Bronchial epithelial cell (primary cell): Measurements from ENCODE around the gene STARD5. TPM values are rescaled to one million over a fixed set of nuclear protein-coding genes. Genes with fewer than 3 reads are reported as not detected.

Experiments
- DNase-seq: peaks from one replicate; pipeline ENCODE4 v3.0.0-alpha.2; 2010; ENCODE audit warnings: low read depth
- FAIRE-seq: peaks from 2 replicates; lab custom pipeline; 2011; peaks lifted over from hg19 to GRCh38; lab: Jason Lieb, UNC
- H3K27me3 ChIP-seq: 2 replicates; pipeline ENCODE4 v1.5.1; 2011; ENCODE audit warnings: low read length; ENCODE audit not compliant: control insufficient read depth, insufficient read depth
- H3K36me3 ChIP-seq: 2 replicates; pipeline ENCODE4 v1.5.1; 2011; ENCODE audit warnings: low read length; ENCODE audit not compliant: control insufficient read depth, insufficient read depth
- H3K4me3 ChIP-seq: 2 replicates; pipeline ENCODE4 v1.5.1; 2011; ENCODE audit warnings: mild to moderate bottlenecking, low read depth, low read length, control low read depth
- total RNA-seq: library from RNA; depleted of rRNA; stranded (reverse); fragments of >200 nt; gene quantifications from 2 replicates; pipeline ENCODE4 v1.2.1, GENCODE V29; 2014
- TF ChIP-seq, protein P1 (sequence below): IDR thresholded peaks from 2 replicates; pipeline ENCODE4 v1.5.1; 2011; ENCODE audit warnings: mild to moderate bottlenecking, moderate library complexity, low read length, control low read depth, inconsistent platforms; ENCODE audit not compliant: insufficient read depth, severe bottlenecking

The STARD5 gene
- total RNA-seq, 1 donor from 2014 or later, result 5.0 TPM

DNA sequence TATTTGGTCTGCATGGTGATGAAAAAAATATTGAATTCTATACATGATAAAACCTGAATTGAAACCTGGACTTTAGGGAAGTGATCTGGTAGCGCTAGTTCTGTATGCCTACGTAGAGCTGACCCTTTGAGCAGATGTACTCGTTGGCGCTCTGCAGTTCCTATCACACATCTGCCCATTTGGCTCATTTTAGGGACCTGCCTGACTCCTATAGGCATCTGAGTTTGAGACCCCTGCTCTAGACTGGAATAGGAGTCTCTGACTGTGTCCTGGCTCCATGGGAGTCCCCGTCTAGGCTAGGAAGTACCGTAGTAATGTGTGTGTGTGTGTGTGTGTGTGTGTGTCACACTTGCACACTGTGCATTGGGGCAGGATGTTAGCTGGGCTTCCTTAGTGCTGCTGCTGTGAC, 21.2 kb downstream of the STARD5 start:
- DNase-seq (no peak), FAIRE-seq (no peak)
- no peaks in the 10 kb centered on the region for H3K27me3 ChIP-seq
- TF ChIP-seq, protein P1, sequence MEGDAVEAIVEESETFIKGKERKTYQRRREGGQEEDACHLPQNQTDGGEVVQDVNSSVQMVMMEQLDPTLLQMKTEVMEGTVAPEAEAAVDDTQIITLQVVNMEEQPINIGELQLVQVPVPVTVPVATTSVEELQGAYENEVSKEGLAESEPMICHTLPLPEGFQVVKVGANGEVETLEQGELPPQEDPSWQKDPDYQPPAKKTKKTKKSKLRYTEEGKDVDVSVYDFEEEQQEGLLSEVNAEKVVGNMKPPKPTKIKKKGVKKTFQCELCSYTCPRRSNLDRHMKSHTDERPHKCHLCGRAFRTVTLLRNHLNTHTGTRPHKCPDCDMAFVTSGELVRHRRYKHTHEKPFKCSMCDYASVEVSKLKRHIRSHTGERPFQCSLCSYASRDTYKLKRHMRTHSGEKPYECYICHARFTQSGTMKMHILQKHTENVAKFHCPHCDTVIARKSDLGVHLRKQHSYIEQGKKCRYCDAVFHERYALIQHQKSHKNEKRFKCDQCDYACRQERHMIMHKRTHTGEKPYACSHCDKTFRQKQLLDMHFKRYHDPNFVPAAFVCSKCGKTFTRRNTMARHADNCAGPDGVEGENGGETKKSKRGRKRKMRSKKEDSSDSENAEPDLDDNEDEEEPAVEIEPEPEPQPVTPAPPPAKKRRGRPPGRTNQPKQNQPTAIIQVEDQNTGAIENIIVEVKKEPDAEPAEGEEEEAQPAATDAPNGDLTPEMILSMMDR, result no peak
- no peaks in the 10 kb centered on the region for H3K36me3 ChIP-seq
- no peak overlapping the region for H3K4me3 ChIP-seq

DNA sequence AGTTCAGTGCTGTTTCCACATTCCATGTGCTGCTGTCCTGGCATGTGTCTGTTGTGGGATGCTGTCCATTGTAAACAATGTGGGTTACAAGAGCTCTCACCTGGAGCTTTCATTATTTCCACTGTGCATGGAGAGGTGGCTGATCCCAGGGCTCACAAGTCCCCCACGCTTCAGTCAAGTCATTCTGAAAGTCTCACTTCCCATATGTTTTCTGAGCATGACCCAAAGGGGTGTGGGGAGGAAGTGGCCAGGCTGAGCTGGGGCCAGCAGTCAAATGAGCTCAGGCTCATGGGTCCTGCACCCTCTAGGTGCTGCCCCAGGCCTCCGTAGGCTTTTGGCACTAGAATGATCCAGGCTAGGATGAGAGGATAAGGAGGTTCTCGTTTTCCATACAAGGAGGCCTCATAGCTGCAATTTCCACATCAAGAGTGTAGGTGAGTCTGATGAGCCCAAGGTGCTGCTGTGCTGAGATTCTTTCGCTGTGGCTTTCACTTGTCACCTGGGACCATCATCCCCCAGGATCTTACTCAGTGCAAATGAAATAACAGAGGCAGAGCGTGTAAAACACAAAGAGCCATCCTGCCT, 22.0 kb downstream of the STARD5 start:
- H3K36me3 ChIP-seq, result no peaks in the 10 kb centered on the region
- FAIRE-seq (no peak), DNase-seq (no peak)

DNA sequence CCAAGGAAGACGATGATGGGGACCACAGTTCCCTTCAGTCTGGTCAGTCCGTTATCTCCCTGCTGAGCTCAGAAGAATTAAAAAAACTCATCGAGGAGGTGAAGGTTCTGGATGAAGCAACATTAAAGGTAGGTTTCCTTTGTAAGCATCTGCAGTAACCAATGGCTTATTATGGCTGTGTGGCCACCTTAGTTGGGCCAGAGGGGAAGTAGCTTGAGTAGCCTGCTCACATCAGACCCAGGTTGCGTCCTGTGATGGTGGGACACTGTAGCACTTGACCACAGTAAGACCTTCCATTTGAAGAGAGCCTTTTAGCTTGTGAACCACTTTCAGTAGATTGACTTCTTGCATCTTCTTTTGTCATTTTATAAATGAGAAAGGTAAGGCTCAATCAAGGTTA, 22.6 kb downstream of the STARD5 start:
- no peaks in the 10 kb centered on the region for H3K27me3 ChIP-seq
- no peak for FAIRE-seq
- no peak for DNase-seq
- H3K36me3 ChIP-seq, result no peaks in the 10 kb centered on the region
- TF ChIP-seq, protein P1, result no peak
- H3K4me3 ChIP-seq, result no peak overlapping the region

More for the DNA sequence above, 22.0 kb downstream of the STARD5 start:
- Histone ChIP-seq H3K27me3 (no peaks in the 10 kb centered on the region), H3K4me3 (no peak overlapping the region)
- TF ChIP-seq, protein P1, result no peak

DNA sequence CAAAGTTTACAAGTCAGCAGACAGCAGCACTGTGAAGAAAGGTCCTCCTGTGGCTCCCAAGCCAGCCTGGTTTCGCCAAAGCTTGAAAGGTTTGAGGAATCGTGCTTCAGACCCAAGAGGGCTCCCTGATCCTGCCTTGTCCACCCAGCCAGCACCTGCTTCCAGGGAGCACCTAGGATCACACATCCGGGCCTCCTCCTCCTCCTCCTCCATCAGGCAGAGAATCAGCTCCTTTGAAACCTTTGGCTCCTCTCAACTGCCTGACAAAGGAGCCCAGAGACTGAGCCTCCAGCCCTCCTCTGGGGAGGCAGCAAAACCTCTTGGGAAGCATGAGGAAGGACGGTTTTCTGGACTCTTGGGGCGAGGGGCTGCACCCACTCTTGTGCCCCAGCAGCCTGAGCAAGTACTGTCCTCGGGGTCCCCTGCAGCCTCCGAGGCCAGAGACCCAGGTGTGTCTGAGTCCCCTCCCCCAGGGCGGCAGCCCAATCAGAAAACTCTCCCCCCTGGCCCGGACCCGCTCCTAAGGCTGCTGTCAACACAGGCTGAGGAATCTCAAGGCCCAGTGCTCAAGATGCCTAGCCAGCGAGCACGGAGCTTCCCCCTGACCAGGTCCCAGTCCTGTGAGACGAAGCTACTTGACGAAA, 24.2 kb downstream of the STARD5 start:
- FAIRE-seq (no peak), DNase-seq (no peak)
- TF ChIP-seq, protein P1, result no peak
- no peak overlapping the region for H3K4me3 ChIP-seq
- H3K27me3 ChIP-seq, result no peaks in the 10 kb centered on the region
- no peaks in the 10 kb centered on the region for H3K36me3 ChIP-seq

DNA sequence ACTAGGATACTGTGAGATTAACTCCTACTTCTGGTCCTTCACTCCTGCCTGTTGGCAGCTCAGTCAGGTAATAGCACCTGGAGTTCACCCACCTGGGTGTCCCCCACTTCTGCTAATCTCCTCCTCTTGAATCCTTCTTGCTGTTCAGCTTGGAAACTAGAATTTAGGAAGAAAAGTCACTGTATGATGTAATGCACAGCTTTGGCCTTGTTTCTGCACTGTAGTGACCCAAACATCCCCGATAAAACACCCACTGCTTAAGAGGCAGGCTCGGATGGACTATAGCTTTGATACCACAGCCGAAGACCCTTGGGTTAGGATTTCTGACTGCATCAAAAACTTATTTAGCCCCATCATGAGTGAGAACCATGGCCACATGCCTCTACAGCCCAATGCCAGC, 24.8 kb downstream of the STARD5 start:
- no peak for DNase-seq
- no peaks in the 10 kb centered on the region for H3K36me3 ChIP-seq
- FAIRE-seq, result peak; percentile 75
- TF ChIP-seq, protein P1, result no peak
- no peaks in the 10 kb centered on the region for H3K27me3 ChIP-seq
- no peak overlapping the region for H3K4me3 ChIP-seq
